ENCODE results near the gene IQCF6.
"Not testable (repeated sequence)": the region's sequence is repeated elsewhere in the genome, so short reads cannot be mapped to it uniquely, and the experiment has no call there.

IQCF6 gene

GRCh38 chr3:51779137-51779536 is at the start of gene IQCF6:
TSS of gene IQCF6 (minus strand) at chr3:51779237. CDS start at chr3:51779224, 13 bp downstream.
- DNase-seq = no peak

- DNase-seq = no peak
Observed at GRCh38 chr3:51828297-51828696, 49.3 kb upstream of the IQCF6 start.

- DNase-seq = no peak
Observed at GRCh38 chr3:51819709-51820406, 40.8 kb upstream of the IQCF6 start.

- DNase-seq = no peak
Observed at GRCh38 chr3:51819151-51819550, 40.1 kb upstream of the IQCF6 start.

GRCh38 chr3:51817375-51817774 is 38.3 kb upstream of the IQCF6 start:
- no peak for DNase-seq

- no peak for DNase-seq
Observed at GRCh38 chr3:51816723-51817122, 37.7 kb upstream of the IQCF6 start.

GRCh38 chr3:51815614-51816013 is 36.6 kb upstream of the IQCF6 start:
- DNase-seq = no peak

GRCh38 chr3:51814034-51814433 is 35.0 kb upstream of the IQCF6 start:
- no peak for DNase-seq

- DNase-seq = peak; percentile 49
Observed at GRCh38 chr3:51813539-51813938, 34.5 kb upstream of the IQCF6 start.

GRCh38 chr3:51808934-51809333 is 29.9 kb upstream of the IQCF6 start:
- no peak for DNase-seq

GRCh38 chr3:51802106-51802703 is 23.2 kb upstream of the IQCF6 start:
- DNase-seq = no peak

- no peak for DNase-seq
Observed at GRCh38 chr3:51800750-51801125, 21.7 kb upstream of the IQCF6 start.

- no peak for DNase-seq
Observed at GRCh38 chr3:51799879-51800749, 21.1 kb upstream of the IQCF6 start.

- no peak for DNase-seq
Observed at GRCh38 chr3:51798411-51798963, 19.4 kb upstream of the IQCF6 start.

- no peak for DNase-seq
Observed at GRCh38 chr3:51796854-51797253, 17.8 kb upstream of the IQCF6 start.

- DNase-seq = no peak
Observed at GRCh38 chr3:51794206-51794605, 15.2 kb upstream of the IQCF6 start.

- DNase-seq = no peak
Observed at GRCh38 chr3:51792206-51792605, 13.2 kb upstream of the IQCF6 start.

GRCh38 chr3:51789437-51789836 is 10.4 kb upstream of the IQCF6 start:
- DNase-seq = no peak

- DNase-seq = not testable (repeated sequence)
Observed at GRCh38 chr3:51787576-51787975, 8.5 kb upstream of the IQCF6 start.

- no peak for DNase-seq
Observed at GRCh38 chr3:51786267-51786666, 7.2 kb upstream of the IQCF6 start.

GRCh38 chr3:51778554-51778953 is 483 bp downstream of the IQCF6 start:
- DNase-seq = no peak

- DNase-seq = peak; percentile 63
Observed at GRCh38 chr3:51777985-51778384, 1.1 kb downstream of the IQCF6 start.

- no peak for DNase-seq
Observed at GRCh38 chr3:51773529-51774056, 5.4 kb downstream of the IQCF6 start.
